GM12875 (cell line): Measurements from ENCODE around the gene DVL2.
A peak's percentile ranks its signal among the peaks of the same experiment; 100 is the strongest.

Experiments used
- H3K4me3 ChIP-seq: one replicate; pipeline ENCODE4 v1.5.1; 2011; ENCODE audit warnings: low read depth, low read length, control low read depth
- CTCF ChIP-seq: IDR thresholded peaks from 2 replicates; pipeline ENCODE4 v1.5.1; 2011; ENCODE audit warnings: low read depth, mild to moderate bottlenecking, control low read depth, inconsistent platforms, low read length, moderate library complexity, borderline replicate concordance; ENCODE audit not compliant: insufficient read depth

Gene DVL2

DNA sequence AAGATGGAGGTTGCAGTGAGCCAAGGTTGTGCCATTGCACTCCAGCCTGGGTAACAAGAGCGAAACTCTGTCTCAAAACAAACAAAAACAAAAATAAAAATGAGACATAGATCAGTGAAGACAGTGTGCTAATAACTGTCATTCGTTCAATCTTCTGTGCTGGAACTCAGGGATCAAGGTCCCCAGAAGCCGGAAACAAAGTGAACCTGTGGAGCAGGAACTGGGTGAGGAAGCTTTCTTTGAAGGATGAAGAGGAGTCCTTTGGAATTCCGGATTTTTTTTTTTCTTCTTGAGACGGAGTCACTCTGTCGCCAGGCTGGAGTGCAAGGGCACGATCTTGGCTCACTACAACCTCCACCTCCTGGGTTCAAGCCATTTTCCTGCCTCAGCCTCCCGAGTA is 45.1 kb upstream of the DVL2 start:
- TF ChIP-seq CTCF, result no peak
- no peak overlapping the region for H3K4me3 ChIP-seq

- H3K4me3 ChIP-seq, result no peak overlapping the region
- TF ChIP-seq CTCF, result no peak
Observed at GRCh38 chr17:7266784-7267183, 32.5 kb upstream of the DVL2 start.

- no peak overlapping the region for H3K4me3 ChIP-seq
- no peak for TF ChIP-seq CTCF
Observed at GRCh38 chr17:7263801-7264078, 29.4 kb upstream of the DVL2 start.

GRCh38 chr17:7262935-7263800 is 28.9 kb upstream of the DVL2 start:
- H3K4me3 ChIP-seq, result no peak overlapping the region

GRCh38 chr17:7262192-7262934 is 28.0 kb upstream of the DVL2 start, which contains the start of gene CLDN7:
TSS of gene CLDN7 (minus strand) at chr17:7262478. CDS start at chr17:7262043, 435 bp downstream.
- peak within 1 kb of the TSS; percentile 40 for H3K4me3 ChIP-seq
- no peak for TF ChIP-seq CTCF

More at GRCh38 chr17:7262935-7263800, 28.9 kb upstream of the DVL2 start:
- TF ChIP-seq CTCF, result no peak

- TF ChIP-seq CTCF, result no peak
Observed at GRCh38 chr17:7261379-7262191, 27.3 kb upstream of the DVL2 start.

More at GRCh38 chr17:7261379-7262191, 27.3 kb upstream of the DVL2 start:
- H3K4me3 ChIP-seq, result peak overlapping the region; percentile 40
